GM23248 (cell line): Measurements from ENCODE around the gene ATP2B1.

Experiments used
- EZH2 ChIP-seq: fragments of 200-600 bp; sonication (generic); IDR thresholded peaks from 2 replicates; pipeline ENCODE4 v1.6.1; 2018; ENCODE audit warnings: antibody characterized with exemption, mild to moderate bottlenecking; ENCODE audit not compliant: insufficient read depth, poor library complexity, severe bottlenecking
- EZH2phosphoT487 ChIP-seq: fragments of 200-600 bp; sonication (generic); IDR thresholded peaks from 2 replicates; pipeline ENCODE4 v1.6.1; 2018; ENCODE audit warnings: antibody characterized with exemption, moderate library complexity, mild to moderate bottlenecking, low read depth; ENCODE audit not compliant: insufficient read depth

DNA sequence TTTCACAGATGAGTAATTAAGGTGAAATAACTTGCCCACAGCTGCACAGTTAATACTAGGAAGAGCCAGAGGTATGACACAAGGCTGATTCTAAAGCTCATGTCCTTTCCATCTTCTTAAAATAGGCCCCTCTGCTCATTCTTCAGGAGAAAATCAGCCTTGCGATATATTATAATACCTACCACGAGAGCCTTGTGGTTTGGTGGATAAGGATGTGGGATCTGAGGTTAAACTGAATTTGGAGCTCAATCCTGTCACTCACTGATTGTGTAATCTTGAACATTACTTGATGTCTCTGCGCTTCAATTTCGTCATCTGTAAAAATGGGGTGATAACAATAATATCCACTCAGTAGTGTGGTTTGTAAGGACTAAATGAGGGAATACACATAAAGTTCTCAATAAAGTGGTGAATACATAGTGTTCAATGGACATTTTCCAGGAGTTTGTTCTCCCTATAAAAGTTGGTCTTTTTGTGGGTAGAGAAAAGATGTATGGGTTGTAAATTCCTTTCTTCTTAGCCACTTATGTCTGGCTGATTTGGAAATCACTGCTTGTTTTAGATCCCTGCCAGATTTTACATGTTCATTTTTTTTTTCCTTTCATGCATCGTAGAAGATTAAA, 25.1 kb upstream of the ATP2B1 start:
- TF ChIP-seq EZH2 (no peak), EZH2phosphoT487 (peak; percentile 74; the same call in 1 of the 2 replicates)
